Measurements from ENCODE around the gene GPR137.

GRCh38 chr11:64258356-64258755, 27.3 kb upstream of the GPR137 start:
- TF ChIP-seq CTCF (IDR thresholded peaks at IDR 0.05; ENCODE audit: low read depth, low read length, missing input control) (no peak), RXRA (IDR thresholded peaks at IDR 0.05) (no peak), JUND (IDR thresholded peaks at IDR 0.05) (no peak), HNF4G (IDR thresholded peaks at IDR 0.05) (no peak), MAX (IDR thresholded peaks at IDR 0.05) (no peak), ATF3 (IDR thresholded peaks at IDR 0.05) (no peak), TAF1 (conservative IDR thresholded peaks at IDR 0.05) (no peak), ZBTB33 (IDR thresholded peaks at IDR 0.05) (no peak), YY1 (IDR thresholded peaks at IDR 0.05) (no peak), GABPA (IDR thresholded peaks at IDR 0.05 in 1 of 2, conservative IDR thresholded peaks at IDR 0.05 in 1 of 2) (no peak), FOXA1 (IDR thresholded peaks at IDR 0.05) (no peak), RAD21 (IDR thresholded peaks at IDR 0.05) (no peak), NR2F2 (IDR thresholded peaks at IDR 0.05) (no peak)
- TF ChIP-seq, protein P1, sequence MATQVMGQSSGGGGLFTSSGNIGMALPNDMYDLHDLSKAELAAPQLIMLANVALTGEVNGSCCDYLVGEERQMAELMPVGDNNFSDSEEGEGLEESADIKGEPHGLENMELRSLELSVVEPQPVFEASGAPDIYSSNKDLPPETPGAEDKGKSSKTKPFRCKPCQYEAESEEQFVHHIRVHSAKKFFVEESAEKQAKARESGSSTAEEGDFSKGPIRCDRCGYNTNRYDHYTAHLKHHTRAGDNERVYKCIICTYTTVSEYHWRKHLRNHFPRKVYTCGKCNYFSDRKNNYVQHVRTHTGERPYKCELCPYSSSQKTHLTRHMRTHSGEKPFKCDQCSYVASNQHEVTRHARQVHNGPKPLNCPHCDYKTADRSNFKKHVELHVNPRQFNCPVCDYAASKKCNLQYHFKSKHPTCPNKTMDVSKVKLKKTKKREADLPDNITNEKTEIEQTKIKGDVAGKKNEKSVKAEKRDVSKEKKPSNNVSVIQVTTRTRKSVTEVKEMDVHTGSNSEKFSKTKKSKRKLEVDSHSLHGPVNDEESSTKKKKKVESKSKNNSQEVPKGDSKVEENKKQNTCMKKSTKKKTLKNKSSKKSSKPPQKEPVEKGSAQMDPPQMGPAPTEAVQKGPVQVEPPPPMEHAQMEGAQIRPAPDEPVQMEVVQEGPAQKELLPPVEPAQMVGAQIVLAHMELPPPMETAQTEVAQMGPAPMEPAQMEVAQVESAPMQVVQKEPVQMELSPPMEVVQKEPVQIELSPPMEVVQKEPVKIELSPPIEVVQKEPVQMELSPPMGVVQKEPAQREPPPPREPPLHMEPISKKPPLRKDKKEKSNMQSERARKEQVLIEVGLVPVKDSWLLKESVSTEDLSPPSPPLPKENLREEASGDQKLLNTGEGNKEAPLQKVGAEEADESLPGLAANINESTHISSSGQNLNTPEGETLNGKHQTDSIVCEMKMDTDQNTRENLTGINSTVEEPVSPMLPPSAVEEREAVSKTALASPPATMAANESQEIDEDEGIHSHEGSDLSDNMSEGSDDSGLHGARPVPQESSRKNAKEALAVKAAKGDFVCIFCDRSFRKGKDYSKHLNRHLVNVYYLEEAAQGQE (IDR thresholded peaks at IDR 0.05): no peak
